Left lung (tissue), 10 donors: ENCODE results near the gene CACNG4. TPM values are rescaled to one million over a fixed set of nuclear protein-coding genes. Genes with fewer than 3 reads are reported as not detected.

Experiments
- ATAC-seq: fragments of 200-7000 bp; cut with Tn5 transposase; one replicate; pipeline ENCODE4 v1.9.1; 2020; ENCODE audit warnings: moderate library complexity
- DNase-seq, 4 donors: peaks; one replicate each; pipeline ENCODE4 v3.0.0-alpha.2; 2013 to 2020
- H3K27ac ChIP-seq, 2 donors: fragments of 200-600 bp; sonication (generic) in 1 of 2; one replicate each; pipeline versions ENCODE4 v1.5.0 to v1.8.0; 2020 to 2021
- H3K27me3 ChIP-seq, 2 donors: fragments of 200-600 bp; sonication (generic) in 1 of 2; one replicate each; pipeline versions ENCODE4 v1.5.0 to v1.8.0; 2020 to 2021
- H3K36me3 ChIP-seq, 2 donors: fragments of 200-600 bp; sonication (generic) in 1 of 2; one replicate each; pipeline versions ENCODE4 v1.5.0 to v1.8.0; 2020 to 2021
- H3K4me1 ChIP-seq, 2 donors: fragments of 200-600 bp; one replicate each; pipeline ENCODE4 v1.8.0; 2021
- H3K4me3 ChIP-seq, 2 donors: fragments of 200-600 bp; sonication (generic) in 1 of 2; one replicate each; pipeline versions ENCODE4 v1.5.0 to v1.8.0; 2020 to 2021; ENCODE audit warnings: mild to moderate bottlenecking in 1 of 2
- H3K9me3 ChIP-seq, 2 donors: fragments of 200-600 bp; sonication (generic) in 1 of 2; one replicate each; pipeline versions ENCODE4 v1.5.0 to v1.8.0; 2020 to 2021
- CTCF ChIP-seq, 2 donors: fragments of 200-600 bp; sonication (generic) in 1 of 2; IDR thresholded peaks; one replicate each; pipeline versions ENCODE4 v1.5.0 to v1.8.0; 2021; ENCODE audit warnings: antibody characterized with exemption in 2 of 2
- intact Hi-C, 2 donors: fragments of 100-400 bp; cut with DNase I; formaldehyde crosslinking; loops; one replicate each; pipeline versions ENCODE4 v1.11.2 to v1.14.2; 2022
- polyA plus RNA-seq, 6 donors: library from polyadenylated mRNA; unstranded; fragments of 120-200 nt; gene quantifications; one replicate each; pipeline ENCODE4 v1.2.1, GENCODE V29; 2013; ENCODE audit not compliant: insufficient read length in 6 of 6
- total RNA-seq, 2 donors: library from RNA; stranded (reverse); fragmentation: NEBNext Ultra II Directional; extraction: Animal tissue kit (Norgen Biotek cat#: 25700); gene quantifications; one replicate each; pipeline ENCODE4 v1.2.1, GENCODE V29; 2021
- donor health status: DM: no; HTN: yes; CAD: no.
- donor health status: DM: no; HTN: no; CAD: no.

Gene CACNG4
- total and polyA plus RNA-seq, 8 donors = 1.5 to 6.0 (median 2.6) TPM

- H3K36me3 ChIP-seq = no peaks in the 10 kb centered on the region
- H3K4me1 ChIP-seq = no peaks in the 10 kb centered on the region
- H3K4me3 ChIP-seq = no peak overlapping the region
- H3K27ac ChIP-seq = no peak overlapping the region
- no peak for TF ChIP-seq CTCF (IDR thresholded peaks at IDR 0.05)
- intact Hi-C loops = no loop called here
- DNase-seq (peak in 1 of 4 donors; percentile 11), ATAC-seq (no peak)
- H3K9me3 ChIP-seq = no peaks in the 10 kb centered on the region
- H3K27me3 ChIP-seq = peaks cover 0 to 5% of the 10 kb centered on the region in 2 donors
These were observed 35.6 kb upstream of the CACNG4 start for GRCh38 chr17:66928949-66929348.

- no peak for ATAC-seq
- H3K27ac ChIP-seq = no peak overlapping the region
- no peaks in the 10 kb centered on the region for H3K9me3 ChIP-seq
- intact Hi-C loops = no loop called here
- peaks cover 0 to 5% of the 10 kb centered on the region in 2 donors for H3K27me3 ChIP-seq
- no peak for TF ChIP-seq CTCF (IDR thresholded peaks at IDR 0.05)
- no peak overlapping the region for H3K4me3 ChIP-seq
- no peaks in the 10 kb centered on the region for H3K4me1 ChIP-seq
- H3K36me3 ChIP-seq = no peaks in the 10 kb centered on the region
- peak in 1 of 4 donors; percentile 1 for DNase-seq
These were observed 34.9 kb upstream of the CACNG4 start for GRCh38 chr17:66929591-66929990.

GRCh38 chr17:66930933-66931332 is 33.6 kb upstream of the CACNG4 start:
- ATAC-seq (no peak), DNase-seq (peak in 1 of 4 donors; percentile 16)
- intact Hi-C loops = no loop called here
- Histone ChIP-seq H3K27me3 (peaks cover 0 to 5% of the 10 kb centered on the region in 2 donors), H3K9me3 (no peaks in the 10 kb centered on the region), H3K4me1 (no peaks in the 10 kb centered on the region), H3K27ac (no peak overlapping the region), H3K36me3 (no peaks in the 10 kb centered on the region), H3K4me3 (no peak overlapping the region)
- TF ChIP-seq CTCF (IDR thresholded peaks at IDR 0.05) = no peak

- no peak for TF ChIP-seq CTCF (IDR thresholded peaks at IDR 0.05)
- H3K36me3 ChIP-seq = no peaks in the 10 kb centered on the region
- H3K27ac ChIP-seq = no peak overlapping the region
- H3K27me3 ChIP-seq = peaks cover 0 to 5% of the 10 kb centered on the region in 2 donors
- peaks cover 0 to 6% of the 10 kb centered on the region in 2 donors for H3K9me3 ChIP-seq
- intact Hi-C loops = no loop called here
- H3K4me3 ChIP-seq = no peak overlapping the region
- H3K4me1 ChIP-seq = no peaks in the 10 kb centered on the region
- DNase-seq (peak in 1 of 4 donors; percentile 2), ATAC-seq (no peak)
These were observed 32.2 kb upstream of the CACNG4 start for GRCh38 chr17:66932311-66932710.

- TF ChIP-seq CTCF (IDR thresholded peaks at IDR 0.05) = no peak
- ATAC-seq = no peak
- H3K4me3 ChIP-seq = no peak overlapping the region
- peaks cover 0 to 20% of the 10 kb centered on the region in 2 donors for H3K27me3 ChIP-seq
- H3K4me1 ChIP-seq = no peaks in the 10 kb centered on the region
- H3K9me3 ChIP-seq = peaks cover 0 to 6% of the 10 kb centered on the region in 2 donors
- no peak overlapping the region for H3K27ac ChIP-seq
- DNase-seq = peak in 1 of 4 donors; percentile 2
- H3K36me3 ChIP-seq = no peaks in the 10 kb centered on the region
- intact Hi-C loops = no loop called here
These were observed 30.5 kb upstream of the CACNG4 start for GRCh38 chr17:66934040-66934439.
